ENCODE results near the gene CAPN15. TPM values are rescaled to one million over a fixed set of nuclear protein-coding genes. Genes with fewer than 3 reads are reported as not detected.

The CAPN15 gene
- total and polyA plus RNA-seq, 8 donors, result 25.4 to 75.7 (median 40.3) TPM

- no peak overlapping the region for H3K4me3 ChIP-seq
- intact Hi-C loops (cut with DNase I), result no loop called here
- no peaks in the 10 kb centered on the region for H3K4me1 ChIP-seq
- no peak for FAIRE-seq
- no peaks in the 10 kb centered on the region for H3K36me3 ChIP-seq
- H3K27ac ChIP-seq, result no peak overlapping the region
- no peak for ATAC-seq
- TF ChIP-seq CTCF (IDR thresholded peaks at IDR 0.05), result no peak
- H3K9me3 ChIP-seq, result no peaks in the 10 kb centered on the region
- 82 to 83% methylated on average over 10 to 15 of the region's 15 CpGs for WGBS, 2 donors
- no peaks in the 10 kb centered on the region for H3K27me3 ChIP-seq
- no peak for DNase-seq
These were observed 31.5 kb downstream of the CAPN15 start for GRCh38 chr16:559021-559380.

- Histone ChIP-seq H3K4me1 (no peaks in the 10 kb centered on the region), H3K27ac (no peak overlapping the region), H3K27me3 (no peaks in the 10 kb centered on the region), H3K36me3 (no peaks in the 10 kb centered on the region), H3K9me3 (no peaks in the 10 kb centered on the region), H3K4me3 (no peak overlapping the region)
- DNase-seq (no peak), FAIRE-seq (no peak), ATAC-seq (no peak)
- 36 to 62% methylated on average over 15 to 62 of the region's 62 CpGs for WGBS, 2 donors
- intact Hi-C loops (cut with DNase I), result no loop called here
- no peak for TF ChIP-seq CTCF (IDR thresholded peaks at IDR 0.05)
These were observed 32.1 kb downstream of the CAPN15 start for GRCh38 chr16:559411-560203.

GRCh38 chr16:560204-560700 is 32.7 kb downstream of the CAPN15 start, which contains the start of gene PRR35:
Gene PRR35, plus strand, starts transcription at chr16:560394. Its CDS starts 2,901 bp downstream, at chr16:563295.
- 0 to 2% methylated on average over 1 to 83 of the region's 84 CpGs for WGBS, 2 donors
- Histone ChIP-seq H3K4me1 (no peaks in the 10 kb centered on the region), H3K36me3 (no peaks in the 10 kb centered on the region), H3K9me3 (no peaks in the 10 kb centered on the region), H3K27ac (no peak within 1 kb of the TSS), H3K4me3 (peak within 1 kb of the TSS in 3 of 4 donors; percentile 12 to 48 (median 39)), H3K27me3 (no peaks in the 10 kb centered on the region)
- intact Hi-C loops (cut with DNase I), result no loop called here
- TF ChIP-seq CTCF (IDR thresholded peaks at IDR 0.05), result no peak
- DNase-seq, result no peak
- ATAC-seq, result peak in 2 of 4 donors; percentile 15 to 27
- FAIRE-seq, result no peak

- no peak for FAIRE-seq
- WGBS, 2 donors, result 2 to 3% methylated on average over 42 to 51 of the region's 54 CpGs
- peak in 4 of 6 donors; percentile 58 to 78 (median 74) for DNase-seq
- Histone ChIP-seq H3K27me3 (no peaks in the 10 kb centered on the region), H3K4me1 (no peaks in the 10 kb centered on the region), H3K27ac (no peak overlapping the region), H3K9me3 (no peaks in the 10 kb centered on the region), H3K4me3 (peak overlapping the region in 3 of 4 donors; percentile 12 to 48 (median 39)), H3K36me3 (no peaks in the 10 kb centered on the region)
- peak; percentile 52 to 81 (median 75) for ATAC-seq
- no peak for TF ChIP-seq CTCF (IDR thresholded peaks at IDR 0.05)
- intact Hi-C loops (cut with DNase I), result no loop called here
These were observed 33.3 kb downstream of the CAPN15 start for GRCh38 chr16:560701-561412.

All from pancreas (tissue), 10 donors.